ENCODE results near the gene ZFYVE28.

- TF ChIP-seq, protein P1, sequence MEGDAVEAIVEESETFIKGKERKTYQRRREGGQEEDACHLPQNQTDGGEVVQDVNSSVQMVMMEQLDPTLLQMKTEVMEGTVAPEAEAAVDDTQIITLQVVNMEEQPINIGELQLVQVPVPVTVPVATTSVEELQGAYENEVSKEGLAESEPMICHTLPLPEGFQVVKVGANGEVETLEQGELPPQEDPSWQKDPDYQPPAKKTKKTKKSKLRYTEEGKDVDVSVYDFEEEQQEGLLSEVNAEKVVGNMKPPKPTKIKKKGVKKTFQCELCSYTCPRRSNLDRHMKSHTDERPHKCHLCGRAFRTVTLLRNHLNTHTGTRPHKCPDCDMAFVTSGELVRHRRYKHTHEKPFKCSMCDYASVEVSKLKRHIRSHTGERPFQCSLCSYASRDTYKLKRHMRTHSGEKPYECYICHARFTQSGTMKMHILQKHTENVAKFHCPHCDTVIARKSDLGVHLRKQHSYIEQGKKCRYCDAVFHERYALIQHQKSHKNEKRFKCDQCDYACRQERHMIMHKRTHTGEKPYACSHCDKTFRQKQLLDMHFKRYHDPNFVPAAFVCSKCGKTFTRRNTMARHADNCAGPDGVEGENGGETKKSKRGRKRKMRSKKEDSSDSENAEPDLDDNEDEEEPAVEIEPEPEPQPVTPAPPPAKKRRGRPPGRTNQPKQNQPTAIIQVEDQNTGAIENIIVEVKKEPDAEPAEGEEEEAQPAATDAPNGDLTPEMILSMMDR (IDR thresholded peaks at IDR 0.05): no peak
- TF ChIP-seq POLR2A (IDR thresholded peaks at IDR 0.05): no peak
These were observed 126.5 kb downstream of the ZFYVE28 start for GRCh38 chr4:2291705-2292645.

Measured in body of pancreas (tissue), 4 donors.